LNCaP clone FGC (cell line): ENCODE data around the gene ITPK1.
A peak's percentile ranks its signal among the peaks of the same experiment; 100 is the strongest.

Experiments used
- DNase-seq: peaks from one replicate; pipeline ENCODE4 v3.0.0-alpha.2; 2011; ENCODE audit warnings: low read depth
- H3K4me3 ChIP-seq: 2 replicates; pipeline ENCODE4 v1.5.1; 2011; ENCODE audit warnings: mild to moderate bottlenecking, low read depth, low read length, control low read depth
- TF ChIP-seq, protein P1 (sequence below): IDR thresholded peaks from 2 replicates; pipeline ENCODE4 v1.5.1; 2012; ENCODE audit warnings: mild to moderate bottlenecking; ENCODE audit not compliant: control insufficient read depth, insufficient read depth; ENCODE audit errors: extremely low read depth

ITPK1 gene

DNA sequence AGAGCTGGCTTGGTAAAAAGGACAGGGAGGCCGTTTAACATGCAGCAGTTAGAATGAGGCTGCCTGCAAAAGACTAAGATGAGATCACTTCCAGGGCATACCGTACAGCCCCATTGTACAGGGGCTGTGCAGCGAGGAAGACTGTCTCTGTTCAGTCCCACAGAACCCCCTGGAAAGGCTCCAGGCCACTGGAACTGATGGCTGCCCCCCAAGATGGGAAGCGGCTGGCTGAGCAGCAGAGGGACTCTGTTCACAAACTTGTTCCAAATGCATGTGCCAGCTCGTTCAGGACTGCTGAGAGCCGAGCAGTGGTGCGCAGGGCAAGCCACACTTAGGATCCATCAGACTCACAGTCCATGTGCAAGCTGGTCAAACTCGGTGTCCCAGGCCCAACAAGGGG lies 109.9 kb downstream of the ITPK1 start:
- H3K4me3 ChIP-seq = no peak overlapping the region
- DNase-seq = no peak
- TF ChIP-seq, protein P1, sequence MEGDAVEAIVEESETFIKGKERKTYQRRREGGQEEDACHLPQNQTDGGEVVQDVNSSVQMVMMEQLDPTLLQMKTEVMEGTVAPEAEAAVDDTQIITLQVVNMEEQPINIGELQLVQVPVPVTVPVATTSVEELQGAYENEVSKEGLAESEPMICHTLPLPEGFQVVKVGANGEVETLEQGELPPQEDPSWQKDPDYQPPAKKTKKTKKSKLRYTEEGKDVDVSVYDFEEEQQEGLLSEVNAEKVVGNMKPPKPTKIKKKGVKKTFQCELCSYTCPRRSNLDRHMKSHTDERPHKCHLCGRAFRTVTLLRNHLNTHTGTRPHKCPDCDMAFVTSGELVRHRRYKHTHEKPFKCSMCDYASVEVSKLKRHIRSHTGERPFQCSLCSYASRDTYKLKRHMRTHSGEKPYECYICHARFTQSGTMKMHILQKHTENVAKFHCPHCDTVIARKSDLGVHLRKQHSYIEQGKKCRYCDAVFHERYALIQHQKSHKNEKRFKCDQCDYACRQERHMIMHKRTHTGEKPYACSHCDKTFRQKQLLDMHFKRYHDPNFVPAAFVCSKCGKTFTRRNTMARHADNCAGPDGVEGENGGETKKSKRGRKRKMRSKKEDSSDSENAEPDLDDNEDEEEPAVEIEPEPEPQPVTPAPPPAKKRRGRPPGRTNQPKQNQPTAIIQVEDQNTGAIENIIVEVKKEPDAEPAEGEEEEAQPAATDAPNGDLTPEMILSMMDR = no peak

- H3K4me3 ChIP-seq = no peak overlapping the region
- TF ChIP-seq, protein P1 = no peak
- peak; percentile 96 for DNase-seq
Measured at GRCh38 chr14:93005135-93005813, 110.5 kb downstream of the ITPK1 start.

DNA sequence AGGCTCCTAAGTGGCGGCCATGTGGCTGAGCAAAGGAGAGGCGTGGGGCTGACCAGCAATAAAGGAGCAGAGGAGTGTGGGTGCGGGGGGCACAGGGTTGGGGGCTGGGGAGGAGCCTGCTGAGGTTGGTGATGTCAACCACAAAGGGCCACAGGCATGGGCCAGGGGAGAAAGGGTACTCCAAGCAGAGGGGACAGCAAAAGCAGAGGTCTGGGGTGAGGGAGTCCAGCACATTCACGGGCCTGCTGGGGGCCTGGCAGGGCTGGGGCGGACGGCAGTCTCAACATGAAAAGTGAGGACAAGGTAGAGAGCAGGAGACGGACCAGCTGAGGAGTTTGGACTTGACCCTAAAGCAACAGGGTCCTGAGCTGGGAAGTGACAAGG lies 111.0 kb downstream of the ITPK1 start:
- no peak for DNase-seq
- no peak overlapping the region for H3K4me3 ChIP-seq
- TF ChIP-seq, protein P1 = no peak

DNA sequence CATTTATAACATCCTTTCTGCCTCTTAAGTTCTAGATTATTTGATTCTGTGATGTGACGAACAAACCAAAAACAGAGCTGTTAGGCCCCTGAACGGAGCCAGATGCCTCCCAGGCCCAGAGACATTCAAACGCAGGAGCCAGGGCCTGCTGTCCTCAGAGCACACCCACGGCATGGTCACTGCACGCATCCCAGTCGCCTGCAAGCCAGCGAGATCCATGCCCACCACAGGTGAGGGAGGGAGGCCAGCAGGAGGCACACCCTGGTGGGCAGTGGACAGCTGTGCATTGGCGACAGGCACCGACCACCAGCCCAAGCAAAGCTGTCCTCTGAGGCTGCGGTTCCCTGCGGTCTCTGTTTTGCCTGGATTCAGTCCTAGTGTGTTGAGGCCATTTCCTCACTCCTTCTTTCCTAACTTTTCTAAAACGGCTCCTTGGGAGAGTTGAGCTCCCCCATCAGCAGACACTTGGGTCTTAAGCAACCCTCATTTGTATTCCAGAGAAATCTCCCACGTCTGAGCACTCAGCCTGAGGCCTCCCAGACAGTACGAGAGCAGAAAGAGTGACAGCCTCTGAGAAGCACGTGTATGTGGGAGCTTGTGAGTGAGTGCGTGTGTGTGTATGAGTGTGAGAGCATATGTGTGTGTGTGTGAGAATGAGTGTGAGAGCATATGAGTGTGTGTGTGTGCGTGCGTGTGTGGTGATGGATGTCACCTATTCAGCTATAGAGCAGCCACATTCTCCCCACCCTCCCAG lies 111.6 kb downstream of the ITPK1 start:
- DNase-seq = no peak
- TF ChIP-seq, protein P1 = no peak
- H3K4me3 ChIP-seq = no peak overlapping the region

DNA sequence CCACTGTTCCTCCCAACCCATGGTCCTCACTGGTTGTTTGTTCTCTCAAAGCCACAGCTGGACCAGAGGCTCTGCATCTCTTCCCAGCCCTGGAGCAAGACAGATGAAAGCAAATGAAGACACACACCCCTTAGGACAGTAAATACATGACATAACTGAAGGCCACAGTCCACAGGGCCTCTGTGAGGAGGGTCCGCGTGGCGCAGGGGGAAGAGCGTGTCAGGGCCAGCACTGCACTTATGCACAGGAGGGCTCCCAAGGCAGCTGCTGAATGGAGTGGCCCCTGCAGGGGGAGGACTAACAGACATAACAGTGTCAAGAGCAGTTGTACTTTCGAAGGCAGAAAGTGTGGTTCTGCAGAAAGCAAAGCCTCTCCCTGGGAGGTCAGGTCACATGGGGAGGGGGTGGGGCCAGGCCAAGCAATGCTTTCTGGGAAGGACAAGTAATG lies 112.8 kb downstream of the ITPK1 start:
- DNase-seq = no peak

DNA sequence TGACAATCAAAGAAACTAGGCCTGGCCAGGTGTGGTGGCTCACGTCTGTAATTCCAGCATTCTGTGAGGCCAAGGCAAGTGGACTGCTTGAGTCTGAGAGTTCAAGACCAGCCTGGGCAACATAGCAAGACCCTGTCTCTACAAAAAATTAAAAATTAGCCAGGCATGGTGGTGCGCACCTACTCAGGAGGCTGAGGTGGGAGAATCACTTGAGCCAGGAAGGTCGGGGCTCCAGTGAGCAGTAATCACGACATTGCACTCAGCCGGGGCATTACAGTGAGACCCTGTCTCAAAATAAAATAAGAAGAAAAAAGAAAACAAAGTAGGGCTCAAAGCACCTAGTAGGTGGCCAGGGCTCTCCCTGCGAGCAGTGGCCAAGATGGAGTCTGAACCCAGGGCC lies 113.7 kb downstream of the ITPK1 start:
- no peak overlapping the region for H3K4me3 ChIP-seq
- TF ChIP-seq, protein P1 = no peak
- no peak for DNase-seq

More for the DNA sequence above, 112.8 kb downstream of the ITPK1 start:
- no peak overlapping the region for H3K4me3 ChIP-seq
- TF ChIP-seq, protein P1 = no peak
